GM18502 (cell line): ENCODE data around the gene MYO7B.

Source experiments
- ATAC-seq: cut with Tn5 transposase; IDR thresholded peaks from one replicate; pipeline ENCODE4 v1.9.1; 2021; ENCODE audit warnings: mild to moderate bottlenecking; ENCODE audit not compliant: unreplicated experiment, poor library complexity

MYO7B gene

GRCh38 chr2:127546797-127547196 is 11.3 kb downstream of the MYO7B start:
- no peak for ATAC-seq

- ATAC-seq = no peak
These were observed 15.9 kb downstream of the MYO7B start for GRCh38 chr2:127551221-127551930.

GRCh38 chr2:127552336-127552735 is 16.9 kb downstream of the MYO7B start:
- no peak for ATAC-seq

- ATAC-seq = no peak
These were observed 17.4 kb downstream of the MYO7B start for GRCh38 chr2:127552846-127553245.

GRCh38 chr2:127558911-127559310 is 23.4 kb downstream of the MYO7B start:
- no peak for ATAC-seq

- no peak for ATAC-seq
These were observed 24.0 kb downstream of the MYO7B start for GRCh38 chr2:127559454-127559853.

- no peak for ATAC-seq
These were observed 24.9 kb downstream of the MYO7B start for GRCh38 chr2:127560201-127560930.

- no peak for ATAC-seq
These were observed 25.4 kb downstream of the MYO7B start for GRCh38 chr2:127560931-127561280.

- ATAC-seq = no peak
These were observed 25.9 kb downstream of the MYO7B start for GRCh38 chr2:127561371-127561770.

- no peak for ATAC-seq
These were observed 27.5 kb downstream of the MYO7B start for GRCh38 chr2:127562936-127563335.

GRCh38 chr2:127563458-127564428 is 28.3 kb downstream of the MYO7B start:
- peak; percentile 99 for ATAC-seq

- no peak for ATAC-seq
These were observed 29.2 kb downstream of the MYO7B start for GRCh38 chr2:127564429-127565260.

- ATAC-seq = no peak
These were observed 30.0 kb downstream of the MYO7B start for GRCh38 chr2:127565261-127566138.

GRCh38 chr2:127566139-127566417 is 30.6 kb downstream of the MYO7B start:
- ATAC-seq = no peak

- ATAC-seq = no peak
These were observed 31.1 kb downstream of the MYO7B start for GRCh38 chr2:127566576-127566975.

- ATAC-seq = no peak
These were observed 31.9 kb downstream of the MYO7B start for GRCh38 chr2:127567351-127567854.

GRCh38 chr2:127568128-127568527 is 32.6 kb downstream of the MYO7B start:
- no peak for ATAC-seq

GRCh38 chr2:127569666-127570065 is 34.2 kb downstream of the MYO7B start:
- no peak for ATAC-seq
